ENCODE results near the gene TARDBP. TPM values are rescaled to one million over a fixed set of nuclear protein-coding genes. Genes with fewer than 3 reads are reported as not detected.

Gene TARDBP
- polyA plus RNA-seq, 3 donors, result 49.4 to 79.5 (median 61.4) TPM

- no peaks in the 10 kb centered on the region for H3K79me2 ChIP-seq (ENCODE audit: insufficient read depth, low read length)
- H3K4me3 ChIP-seq (replicated peaks in 1 of 3; ENCODE audit: low read depth in 2 of 3, low read length in 3 of 3), result no peak overlapping the region
- no peak overlapping the region for H3K4me2 ChIP-seq (replicated peaks; ENCODE audit: extremely low read depth, low read length, poor library complexity, severe bottlenecking)
- Mint-ChIP-seq H3K4me1 (no peaks in the 10 kb centered on the region), H3K27me3 (ENCODE audit: low read depth in 3 of 3) (peaks cover 0 to 2% (median 0%) of the 10 kb centered on the region in 3 donors), H3K4me3 (no peak overlapping the region), H3K9me3 (no peaks in the 10 kb centered on the region), H3K27ac (no peak overlapping the region), H3K36me3 (peaks cover 71 to 87% of the 10 kb centered on the region in 2 donors)
- peaks cover 75% of the 10 kb centered on the region for H4K20me1 ChIP-seq (ENCODE audit: insufficient read depth, low read length)
- intact Hi-C loops (cut with micrococcal nuclease), result no loop called here
- H3K27ac ChIP-seq (ENCODE audit: low read depth in 1 of 2, low read length in 2 of 2), result no peak overlapping the region
- DNase-seq, result no peak
- peaks cover 70 to 82% of the 10 kb centered on the region in 2 donors for H3K36me3 ChIP-seq (replicated peaks in 1 of 2; ENCODE audit: control insufficient read depth in 1 of 2, insufficient read depth in 2 of 2, low read length in 2 of 2)
- H3K4me1 ChIP-seq (ENCODE audit: control insufficient read depth in 1 of 2, insufficient read depth in 2 of 2, low read length in 2 of 2), result no peaks in the 10 kb centered on the region
- TF ChIP-seq CTCF (IDR thresholded peaks at IDR 0.05), result no peak
- 88% methylated on average over 1 of the region's 1 CpG for WGBS (ENCODE audit: insufficient coverage)
- no peaks in the 10 kb centered on the region for H3K9me3 ChIP-seq (replicated peaks in 1 of 2; ENCODE audit: control insufficient read depth in 1 of 2, insufficient read depth in 1 of 2, low read length in 2 of 2)
- no peak overlapping the region for H3K9ac ChIP-seq (ENCODE audit: insufficient read depth, low read length, poor library complexity, severe bottlenecking)
- H2AFZ ChIP-seq (ENCODE audit: insufficient read depth, low read depth, low read length, poor library complexity, severe bottlenecking), result no peak overlapping the region
- no peaks in the 10 kb centered on the region for H3K27me3 ChIP-seq (ENCODE audit: control insufficient read depth in 2 of 2, insufficient read depth in 2 of 2, low read length in 2 of 2)
These were observed 13.2 kb downstream of the TARDBP start for GRCh38 chr1:11025618-11026017.

GRCh38 chr1:11026052-11026451 is 13.6 kb downstream of the TARDBP start:
- H3K4me2 ChIP-seq (replicated peaks; ENCODE audit: extremely low read depth, low read length, poor library complexity, severe bottlenecking), result no peak overlapping the region
- H3K4me1 Mint-ChIP-seq, result no peaks in the 10 kb centered on the region
- H3K9me3 Mint-ChIP-seq, result no peaks in the 10 kb centered on the region
- TF ChIP-seq CTCF (IDR thresholded peaks at IDR 0.05), result no peak
- peaks cover 66 to 80% of the 10 kb centered on the region in 2 donors for H3K36me3 ChIP-seq (replicated peaks in 1 of 2; ENCODE audit: control insufficient read depth in 1 of 2, insufficient read depth in 2 of 2, low read length in 2 of 2)
- peaks cover 68 to 82% of the 10 kb centered on the region in 2 donors for H3K36me3 Mint-ChIP-seq
- H3K9me3 ChIP-seq (replicated peaks in 1 of 2; ENCODE audit: control insufficient read depth in 1 of 2, insufficient read depth in 1 of 2, low read length in 2 of 2), result no peaks in the 10 kb centered on the region
- no peak overlapping the region for H2AFZ ChIP-seq (ENCODE audit: insufficient read depth, low read depth, low read length, poor library complexity, severe bottlenecking)
- H3K27me3 ChIP-seq (ENCODE audit: control insufficient read depth in 2 of 2, insufficient read depth in 2 of 2, low read length in 2 of 2), result no peaks in the 10 kb centered on the region
- H3K27ac Mint-ChIP-seq, result no peak overlapping the region
- intact Hi-C loops (cut with micrococcal nuclease), result no loop called here
- H3K4me3 Mint-ChIP-seq, result no peak overlapping the region
- DNase-seq, result no peak
- H3K27me3 Mint-ChIP-seq (ENCODE audit: low read depth in 3 of 3), result peaks cover 0 to 4% (median 0%) of the 10 kb centered on the region in 3 donors
- no peak overlapping the region for H3K9ac ChIP-seq (ENCODE audit: insufficient read depth, low read length, poor library complexity, severe bottlenecking)
- WGBS (ENCODE audit: insufficient coverage), result no CpG with 5 or more reads among the region's 1 CpG
- no peaks in the 10 kb centered on the region for H3K4me1 ChIP-seq (ENCODE audit: control insufficient read depth in 1 of 2, insufficient read depth in 2 of 2, low read length in 2 of 2)
- H4K20me1 ChIP-seq (ENCODE audit: insufficient read depth, low read length), result peaks cover 74% of the 10 kb centered on the region
- no peak overlapping the region for H3K4me3 ChIP-seq (replicated peaks in 1 of 3; ENCODE audit: low read depth in 2 of 3, low read length in 3 of 3)
- H3K27ac ChIP-seq (ENCODE audit: low read depth in 1 of 2, low read length in 2 of 2), result no peak overlapping the region
- H3K79me2 ChIP-seq (ENCODE audit: insufficient read depth, low read length), result no peaks in the 10 kb centered on the region

Data from CD14-positive monocyte (primary cell).